Measurements from ENCODE around the gene THADA.

Gene THADA

DNA sequence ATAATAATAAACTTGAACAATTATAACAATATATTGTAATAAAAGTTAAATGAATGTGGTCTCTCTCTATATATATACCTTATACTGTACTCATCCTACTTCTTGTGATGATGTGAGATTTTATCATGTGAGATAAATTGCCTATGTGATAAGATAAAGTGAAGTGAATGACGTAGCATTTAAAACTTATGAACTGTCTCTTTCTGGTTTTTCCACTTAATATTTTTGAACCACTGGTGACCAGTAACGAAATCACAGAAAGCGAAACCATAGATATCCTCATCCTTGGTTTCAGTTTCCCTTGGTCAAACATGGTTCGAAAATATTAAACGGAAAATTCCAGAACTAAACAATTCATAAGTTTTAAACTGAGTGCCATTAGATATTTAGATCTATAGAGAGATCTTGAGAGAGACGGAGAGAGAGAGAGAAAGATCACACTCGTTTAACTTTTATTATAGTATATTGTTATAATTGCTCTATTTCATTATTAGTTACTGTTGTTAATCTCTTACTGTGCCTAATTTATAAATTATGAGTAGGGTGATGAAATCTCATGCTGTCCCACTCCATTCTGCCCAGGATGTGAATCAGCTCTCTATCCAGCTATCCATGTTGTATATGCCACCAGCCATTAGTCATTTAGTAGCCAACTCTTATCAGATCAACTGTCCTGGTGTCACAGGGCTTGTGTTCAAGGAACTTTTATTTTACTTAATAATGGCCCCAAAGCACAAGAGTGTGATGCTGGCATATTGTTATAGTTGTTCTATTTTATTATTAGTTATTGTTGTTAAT lies 156.8 kb downstream of the THADA start:
- DNase-seq, result no peak

DNA sequence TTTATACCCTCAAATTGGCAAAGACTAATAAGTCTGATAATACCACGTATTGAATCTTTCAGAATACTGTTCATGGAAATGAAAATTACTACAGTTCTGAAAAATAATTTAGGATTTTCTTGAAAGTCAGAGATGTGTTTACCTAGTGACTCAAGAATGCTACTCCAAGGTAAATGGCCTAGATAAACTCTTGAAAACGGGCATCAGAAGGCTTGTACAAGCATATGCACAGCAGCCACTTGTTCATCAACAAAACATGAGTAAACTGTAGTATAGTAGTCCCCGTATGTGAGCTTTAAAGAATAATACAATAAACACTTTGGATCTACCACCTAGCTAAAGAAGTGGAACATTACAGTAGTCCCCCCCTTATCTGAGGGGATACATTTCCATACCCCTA lies 157.5 kb downstream of the THADA start:
- DNase-seq, result no peak

DNA sequence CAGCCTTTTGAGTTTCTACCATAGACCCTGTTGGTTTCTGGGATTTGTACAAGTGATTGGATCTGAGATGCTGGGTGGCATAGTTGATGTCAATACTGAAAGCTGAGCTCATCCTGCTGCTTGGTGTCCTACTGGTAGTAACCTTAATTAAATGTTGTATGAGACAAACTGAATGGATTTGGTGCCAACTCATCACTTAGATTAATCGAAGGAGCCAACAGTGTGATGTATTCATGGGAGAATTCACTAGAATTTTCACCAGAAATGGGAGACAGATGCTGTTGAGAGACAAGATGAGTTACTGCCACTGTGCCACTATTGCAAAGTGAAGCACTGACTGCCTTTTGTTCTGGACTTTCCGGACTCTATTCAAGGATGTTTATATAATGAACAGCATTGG lies 158.5 kb downstream of the THADA start:
- no peak for DNase-seq

DNA sequence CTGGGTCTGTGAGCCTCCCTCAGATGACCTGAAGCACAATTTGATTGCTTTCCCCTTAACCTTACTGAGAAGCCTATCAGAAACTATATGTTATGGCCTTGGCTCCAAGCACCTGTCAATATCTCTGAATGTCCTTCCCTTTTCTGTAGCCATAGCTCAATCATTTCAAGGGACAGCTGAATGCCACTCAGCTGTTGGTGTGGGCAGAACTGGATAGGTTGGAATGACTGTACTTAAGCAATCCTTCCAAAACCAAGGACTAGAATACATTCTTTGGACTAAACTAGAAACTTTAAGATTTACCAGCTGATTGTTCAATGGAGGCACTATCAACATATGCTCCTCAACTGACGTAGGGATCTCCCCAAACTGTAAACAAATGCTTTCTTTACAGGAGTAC lies 159.4 kb downstream of the THADA start:
- DNase-seq, result no peak

DNA sequence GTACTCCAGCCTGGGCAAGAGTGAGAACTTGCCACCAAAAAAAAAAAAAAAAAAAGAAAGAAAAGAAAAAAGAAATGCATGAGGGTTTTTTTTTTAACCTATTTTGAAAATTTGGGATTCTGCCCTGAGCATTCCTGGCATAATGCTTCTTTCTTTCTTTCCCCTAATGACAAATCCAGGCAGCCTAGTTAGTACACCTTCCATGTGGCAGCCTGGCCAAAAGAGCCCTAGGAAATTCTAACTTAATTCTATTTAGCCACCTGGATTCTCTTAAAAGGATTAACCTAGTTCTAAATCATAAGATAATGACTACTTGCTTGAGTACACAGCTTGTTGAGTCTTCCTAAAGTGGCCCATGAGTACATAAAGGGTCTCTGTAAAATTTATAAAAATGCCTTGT lies 160.1 kb downstream of the THADA start:
- DNase-seq, result no peak

DNA sequence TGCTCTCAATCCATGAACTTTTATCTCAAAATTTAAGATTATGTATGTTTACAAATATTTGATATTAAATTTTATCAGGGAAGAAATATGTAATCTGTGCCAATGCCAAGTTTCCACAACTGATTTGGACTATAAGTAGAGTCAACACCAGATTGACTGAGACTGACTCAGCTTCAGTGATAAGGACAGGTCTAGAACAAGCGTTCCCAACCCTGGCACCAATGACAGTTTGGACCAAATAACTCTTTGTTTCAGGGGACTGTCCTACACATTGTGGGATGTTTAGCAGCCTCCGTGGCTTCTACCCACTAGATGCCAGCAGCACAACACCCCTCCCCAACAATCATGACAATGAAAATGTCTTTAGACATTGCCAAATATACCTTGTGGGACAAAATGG lies 165.3 kb downstream of the THADA start:
- DNase-seq, result no peak

DNA sequence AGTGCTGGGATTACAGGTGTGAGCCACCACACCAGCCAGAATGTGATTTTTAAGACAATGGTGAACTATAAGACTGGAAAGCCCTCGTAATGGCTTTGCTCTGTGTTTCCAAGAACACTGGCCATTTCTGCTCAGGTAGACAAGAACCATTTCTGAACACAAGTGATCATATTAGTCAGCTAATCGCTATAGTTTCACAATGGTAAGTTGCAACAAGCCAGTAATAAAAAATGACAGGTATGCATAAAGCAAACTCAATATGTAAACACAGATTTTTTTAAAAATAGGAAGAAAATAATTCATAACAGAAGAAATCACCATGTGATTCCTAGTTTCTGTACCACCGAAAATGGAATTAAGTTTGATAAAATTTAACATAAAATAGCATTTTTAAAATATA lies 166.5 kb downstream of the THADA start:
- no peak for DNase-seq

DNA sequence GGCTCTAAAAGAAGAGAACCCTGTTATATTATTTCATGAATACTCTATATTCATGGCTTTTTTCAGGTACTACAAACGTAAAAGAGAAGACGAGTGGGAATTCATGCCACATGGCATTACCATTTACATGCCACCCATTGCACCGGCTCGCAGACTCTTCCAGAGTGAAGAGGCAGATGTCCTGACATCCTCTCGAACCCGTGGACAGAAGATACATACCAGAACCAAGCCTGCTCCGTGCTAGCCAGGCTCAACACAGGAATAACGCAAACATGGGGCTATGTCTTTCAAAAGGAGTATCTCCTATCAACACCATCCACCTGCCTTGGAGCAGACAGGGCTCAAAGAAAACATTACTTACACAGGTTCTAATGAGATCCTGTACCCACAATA lies 168.8 kb downstream of the THADA start:
- no peak for DNase-seq

DNA sequence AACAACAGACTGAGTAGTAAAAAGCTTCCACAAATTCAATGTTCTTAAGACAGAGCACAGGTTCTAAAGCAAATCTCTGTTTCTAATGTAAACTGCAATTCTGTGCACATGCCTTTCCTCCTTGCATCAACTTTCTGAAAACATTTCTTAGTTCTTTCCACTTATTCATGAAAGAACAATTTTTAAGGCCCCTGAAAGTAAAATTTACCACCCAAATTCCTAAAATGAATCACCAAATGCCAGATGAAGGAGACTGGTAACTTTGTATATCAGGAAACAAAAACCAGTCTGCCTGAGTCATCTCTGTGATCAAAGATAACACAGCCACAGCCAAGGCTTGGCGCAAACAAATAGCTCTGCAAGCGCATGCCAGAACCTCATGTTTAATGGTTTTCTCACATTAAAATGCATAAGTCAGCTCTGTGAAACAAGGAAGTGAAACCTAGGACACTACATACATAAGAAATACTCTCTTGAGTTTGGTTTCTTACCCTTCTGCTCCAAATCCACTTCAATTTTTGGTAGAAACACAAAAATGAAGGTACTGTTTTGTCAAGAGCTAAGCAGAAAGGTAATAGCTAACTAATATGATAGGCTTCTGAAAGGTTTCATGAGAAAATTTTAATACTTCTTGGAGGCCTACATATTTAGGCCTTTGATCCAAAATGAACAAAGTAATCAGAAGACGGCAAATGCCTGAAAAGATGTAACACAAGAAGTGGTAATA lies 169.4 kb downstream of the THADA start:
- peak in 1 of 4 experiments; percentile 34 for DNase-seq

DNA sequence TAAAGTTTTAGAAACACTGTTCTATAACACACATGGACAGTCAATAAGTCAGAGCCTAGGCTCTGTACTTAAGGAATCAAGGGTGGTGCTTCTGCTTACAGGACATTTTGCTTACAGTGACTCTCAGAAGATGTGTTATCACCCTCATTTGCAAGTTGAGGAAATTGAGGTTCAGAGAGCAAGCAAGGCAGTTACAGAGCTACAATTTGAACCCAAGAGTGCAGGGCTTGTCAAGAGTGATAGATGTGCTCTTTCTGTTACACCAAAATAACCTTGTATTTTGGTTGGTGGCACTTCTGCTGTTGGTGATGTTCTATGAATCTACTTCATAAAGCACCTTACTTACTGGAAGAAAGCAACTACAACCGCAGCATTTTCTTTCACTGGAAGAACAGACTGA lies 170.2 kb downstream of the THADA start:
- DNase-seq, result no peak

DNA sequence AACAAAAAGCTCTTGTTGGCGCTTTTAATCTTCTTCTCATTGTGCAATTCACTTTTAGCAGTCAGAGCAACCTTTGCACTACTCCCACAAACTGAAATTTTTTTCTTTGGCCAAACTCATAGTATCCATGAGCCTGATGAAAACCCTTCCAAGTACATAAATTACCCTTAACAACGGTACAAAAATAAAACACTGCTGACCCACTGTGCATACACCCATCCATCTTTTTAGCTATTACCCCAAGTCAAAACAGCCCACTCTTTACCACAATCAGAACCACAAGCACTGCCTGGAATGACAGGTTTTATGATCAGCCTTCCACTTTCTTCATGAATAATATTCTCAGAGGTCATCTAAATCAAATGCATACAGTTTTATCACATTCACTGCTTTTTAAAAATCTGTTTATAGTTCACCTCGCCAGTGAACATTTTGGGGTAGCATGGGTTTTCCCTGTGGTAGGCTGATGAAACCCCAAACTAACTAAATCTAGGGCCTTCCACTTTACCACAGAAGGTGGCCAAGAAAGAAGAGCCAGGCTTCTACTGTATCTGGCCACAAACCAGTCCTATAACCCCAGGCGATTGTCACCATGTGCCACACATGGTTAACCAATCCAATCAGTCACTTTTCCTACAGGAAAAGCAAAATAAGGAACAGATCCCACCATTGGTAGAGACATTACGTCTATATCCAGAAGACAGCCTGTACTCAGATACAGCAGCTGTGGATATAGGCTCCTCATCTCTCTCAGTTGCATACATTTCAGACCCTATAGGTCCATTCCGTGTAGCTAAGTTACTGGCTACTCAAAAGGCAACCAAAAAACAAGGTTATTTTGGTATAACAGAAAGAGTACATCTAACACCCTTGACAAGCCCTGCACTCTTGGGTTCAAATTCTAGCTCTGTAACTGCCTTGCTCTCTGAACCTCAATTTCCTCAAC lies 171.3 kb downstream of the THADA start:
- DNase-seq, result no peak

DNA sequence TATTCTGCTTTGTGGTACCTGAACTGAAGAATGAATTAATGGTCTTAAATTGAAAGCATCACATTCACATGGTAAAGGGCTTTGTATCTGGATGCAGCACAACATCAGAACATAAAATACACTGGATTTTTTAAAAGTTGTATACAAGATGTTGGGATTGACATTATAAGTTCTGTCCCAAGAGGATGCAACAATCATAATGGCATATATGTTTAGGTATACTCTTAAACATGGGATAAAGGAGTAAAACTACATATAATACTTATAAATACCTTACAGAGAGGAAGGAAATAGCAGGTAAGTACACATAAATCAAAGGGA lies 171.9 kb downstream of the THADA start:
- no peak for DNase-seq

DNA sequence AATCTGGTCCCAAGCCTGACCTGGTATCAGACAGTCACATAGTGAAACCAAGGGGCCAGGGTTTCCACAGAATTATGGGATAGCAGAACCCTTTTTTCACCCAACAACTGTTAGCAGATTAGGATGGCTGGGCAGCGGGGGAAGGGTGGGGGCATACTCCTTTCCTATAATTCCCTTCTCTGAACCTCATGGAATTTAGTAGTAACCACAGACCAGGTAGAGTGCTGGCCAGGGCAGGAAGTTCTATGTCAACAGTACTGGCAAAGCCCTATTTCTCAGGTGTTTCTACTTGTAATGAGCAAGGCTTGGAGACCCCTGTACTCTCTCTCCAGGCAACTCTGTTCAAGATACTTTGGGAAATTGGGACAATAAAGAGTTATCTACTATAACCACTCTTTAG lies 174.6 kb downstream of the THADA start:
- no peak for DNase-seq

DNA sequence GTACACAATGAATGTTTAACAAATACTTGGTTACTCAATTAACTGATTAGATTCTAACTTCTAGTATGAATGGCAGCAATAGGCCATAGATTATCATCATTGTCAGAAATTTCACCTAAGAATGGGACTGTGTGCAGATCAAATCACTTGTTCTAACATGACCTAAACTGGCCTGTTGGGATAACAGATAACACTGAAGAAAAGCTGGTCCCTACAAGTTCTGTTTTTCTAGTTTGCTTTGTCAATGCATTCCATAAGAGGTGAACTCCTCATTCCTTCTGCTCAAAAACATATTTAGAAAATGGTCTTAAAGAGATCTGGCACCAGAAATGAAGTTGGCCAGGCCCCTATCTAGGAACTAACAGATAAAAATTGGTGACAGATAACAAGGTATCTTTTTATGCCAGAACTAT lies 175.4 kb downstream of the THADA start:
- DNase-seq, result no peak

DNA sequence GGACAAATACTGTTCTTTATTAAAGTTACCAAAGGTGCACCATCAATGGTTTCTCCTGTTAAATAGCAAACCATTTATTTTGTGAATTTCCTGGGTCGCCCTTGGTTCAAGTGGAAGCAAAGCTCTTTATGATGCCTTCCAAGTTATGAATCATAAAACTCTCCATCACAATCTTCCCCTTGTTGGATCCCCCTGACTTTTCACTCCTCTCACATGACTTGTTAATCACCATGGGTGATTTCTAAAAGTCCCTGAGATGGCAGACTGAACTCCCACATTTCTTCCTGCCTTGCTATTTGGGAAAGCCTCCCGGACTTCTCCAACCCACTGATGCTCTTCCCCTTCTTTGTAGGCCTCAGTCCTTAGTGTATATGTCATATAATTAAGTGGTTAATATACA lies 176.0 kb downstream of the THADA start:
- no peak for DNase-seq

DNA sequence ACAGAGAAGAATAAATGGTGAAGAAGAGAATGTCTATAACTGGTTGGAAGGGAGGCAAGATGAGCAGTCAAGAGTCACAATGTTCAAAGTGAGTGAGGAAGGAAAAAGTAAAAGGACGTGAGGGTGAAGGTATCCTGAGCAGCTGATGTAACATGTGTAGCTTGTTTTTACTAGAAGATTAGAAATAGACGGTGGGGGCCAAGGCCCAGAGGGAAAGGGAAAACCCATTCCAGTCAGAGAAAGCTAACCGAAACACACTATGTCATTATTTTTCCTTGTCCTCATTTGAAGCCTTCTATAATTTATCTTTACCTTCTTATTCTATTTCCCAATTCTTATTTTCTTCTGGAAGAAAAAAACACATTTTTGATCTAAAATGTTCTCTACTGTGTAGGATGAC lies 176.6 kb downstream of the THADA start:
- DNase-seq, result no peak

DNA sequence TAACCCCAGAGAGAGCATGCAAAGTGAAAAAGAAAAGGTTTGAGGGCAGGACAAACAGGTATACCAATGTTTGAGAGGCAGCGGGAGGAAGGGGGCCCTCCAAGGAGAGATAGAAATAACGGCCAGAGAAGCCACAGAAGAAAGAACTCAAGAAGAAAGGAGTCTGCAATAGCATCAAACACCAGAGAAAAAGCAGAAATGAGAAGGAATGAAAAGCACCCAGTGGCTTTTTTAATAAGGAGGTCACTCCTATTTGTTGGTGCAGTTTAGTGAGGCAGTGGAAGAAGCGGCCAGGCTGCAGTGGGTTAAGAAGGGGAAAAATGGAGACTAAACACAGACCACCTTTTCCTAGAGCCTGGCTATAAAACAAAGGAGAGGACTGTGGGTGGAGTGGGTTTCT lies 177.2 kb downstream of the THADA start:
- DNase-seq, result no peak

DNA sequence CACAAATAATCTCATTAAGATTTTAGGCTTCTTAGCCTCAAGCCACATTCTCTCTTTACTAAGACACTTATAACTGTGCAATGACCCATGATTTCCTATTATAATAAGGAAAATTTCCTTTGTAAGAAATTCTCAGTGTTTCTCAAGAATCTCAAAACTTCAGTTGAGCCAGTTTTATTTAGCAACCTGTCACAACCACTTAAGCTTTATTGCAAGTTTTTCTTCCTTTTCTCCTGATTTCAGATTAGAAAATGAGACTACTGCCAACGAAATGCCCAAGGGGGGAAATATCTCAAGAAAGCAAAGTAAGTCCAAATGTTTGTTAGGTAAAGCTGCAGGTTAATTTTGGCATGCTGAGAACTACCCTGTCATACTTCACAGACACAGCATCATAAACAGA lies 178.5 kb downstream of the THADA start:
- DNase-seq, result no peak

DNA sequence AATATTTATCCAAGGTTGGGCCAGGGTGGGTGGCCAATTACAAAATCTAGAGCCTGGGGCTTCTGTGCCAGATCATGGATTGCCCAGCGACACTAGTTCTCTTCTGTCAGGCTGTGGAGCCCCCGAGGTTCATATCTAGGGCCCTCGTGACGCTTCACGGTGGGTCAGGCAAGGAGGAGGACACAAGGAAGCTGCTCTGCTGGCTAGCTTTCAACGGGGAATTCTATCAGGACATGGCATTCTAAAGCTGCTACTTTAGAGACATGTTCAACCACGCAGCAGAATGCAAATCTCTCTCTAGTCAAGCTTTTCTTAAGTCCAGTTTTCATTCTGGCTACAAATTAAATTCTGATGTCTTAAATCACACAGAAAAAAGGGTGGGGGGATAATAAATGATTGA lies 180.2 kb downstream of the THADA start:
- no peak for DNase-seq

DNA sequence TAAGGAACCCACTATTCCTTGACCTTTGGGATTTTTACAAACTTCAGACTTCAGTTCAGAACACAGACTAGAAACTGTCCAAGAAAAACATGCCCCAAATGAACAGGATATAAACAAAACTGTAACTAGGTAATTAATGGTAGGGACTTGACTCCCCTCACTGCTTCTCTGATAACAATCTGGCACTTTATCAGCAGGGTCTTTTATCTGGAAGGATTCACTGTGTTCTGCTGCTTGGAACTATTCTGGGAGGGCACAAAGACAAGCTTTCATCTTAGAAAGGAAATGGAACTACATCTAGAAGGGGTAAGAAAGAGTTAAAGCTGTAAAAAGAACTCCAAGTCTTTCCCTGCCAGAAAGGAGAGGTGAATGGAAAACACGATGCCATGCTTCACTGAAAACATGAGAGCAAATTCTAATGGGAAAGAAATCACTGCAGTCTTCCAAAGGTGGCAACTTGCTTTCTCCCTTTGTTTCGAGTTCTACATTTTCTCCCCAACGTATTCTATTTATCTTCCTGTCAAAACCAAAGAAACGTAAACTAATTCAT lies 181.2 kb downstream of the THADA start:
- no peak for DNase-seq

DNA sequence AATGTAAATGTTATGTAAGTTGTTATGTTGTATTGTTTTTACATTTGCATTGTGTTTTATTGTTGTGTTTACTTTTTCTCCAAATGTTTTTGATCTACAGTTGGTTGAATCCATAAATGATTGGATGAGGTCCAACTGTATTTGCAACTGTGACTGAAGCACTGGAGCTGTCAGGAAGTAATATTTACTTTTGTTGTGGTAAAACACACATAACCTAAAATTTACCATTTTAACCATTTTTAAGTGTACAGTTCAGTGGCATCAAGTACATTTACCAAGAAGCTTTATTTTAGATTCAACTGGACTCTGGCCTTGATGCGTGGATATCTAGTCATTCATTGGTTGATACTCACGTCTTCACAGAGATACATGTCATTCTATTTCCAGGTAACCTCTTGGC lies 181.8 kb downstream of the THADA start:
- no peak for DNase-seq

DNA sequence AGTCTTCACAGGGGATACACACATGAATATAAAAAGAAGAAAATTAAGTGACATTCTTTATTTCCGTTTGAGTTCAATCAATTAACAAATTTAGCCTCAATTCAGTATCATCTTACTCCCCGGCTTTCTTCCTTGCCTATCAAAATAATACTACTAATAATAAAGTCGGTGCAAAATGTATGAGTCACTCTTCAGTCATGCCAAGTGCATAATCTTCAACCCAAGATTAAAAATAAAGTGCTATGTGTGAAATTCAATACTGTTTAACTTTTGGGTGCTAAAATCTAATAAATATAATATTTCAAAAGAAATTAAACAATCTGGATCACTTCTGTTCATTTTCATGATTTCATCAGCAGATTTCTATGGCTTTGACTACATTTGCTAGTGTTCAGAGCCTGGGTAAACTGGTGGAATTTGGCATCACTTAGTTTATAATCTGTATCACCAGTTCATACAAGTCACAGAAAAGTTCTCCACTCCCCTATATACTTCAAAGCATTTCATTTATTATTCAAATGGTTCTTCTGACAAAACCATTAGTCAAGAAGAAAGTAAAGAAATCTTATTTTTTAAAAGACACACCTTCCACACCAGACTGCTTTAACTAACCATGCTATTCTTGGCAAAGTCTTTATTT lies 183.6 kb downstream of the THADA start:
- no peak for DNase-seq

DNA sequence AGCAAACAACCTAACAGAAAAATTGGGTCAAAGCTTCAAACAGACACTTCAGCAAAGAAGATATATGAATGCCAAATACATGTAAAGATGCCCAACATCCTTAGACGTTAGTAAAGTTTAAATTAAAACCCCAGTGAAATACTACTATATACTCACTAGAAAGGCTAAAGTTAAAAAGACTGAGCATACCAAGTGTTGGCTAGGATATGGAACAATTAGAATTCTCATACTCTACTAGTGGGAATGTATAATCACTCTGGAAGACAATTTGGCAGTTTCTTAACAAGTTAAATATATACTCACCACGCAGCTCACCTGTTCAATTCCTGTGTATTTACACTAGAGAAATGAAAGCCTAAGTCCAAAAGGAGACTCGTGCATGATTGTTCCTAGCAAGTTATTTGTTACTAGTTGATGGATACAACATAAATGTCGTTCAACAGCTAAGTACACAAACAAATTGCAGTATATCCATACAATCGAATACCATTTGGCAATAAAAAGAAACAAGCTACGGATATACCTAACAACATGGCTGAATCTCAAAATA lies 185.7 kb downstream of the THADA start:
- DNase-seq, result no peak

All from activated naive CD4-positive, alpha-beta T cell (primary cell).